GM12874 (cell line): Measurements from ENCODE around the gene ZNF326.

Experiments used
- TF ChIP-seq, protein P1 (sequence below): IDR thresholded peaks from 2 replicates; pipeline ENCODE4 v1.5.1; 2011; ENCODE audit warnings: low read depth, mild to moderate bottlenecking, control low read depth, low read length, moderate library complexity; ENCODE audit not compliant: insufficient read depth

ZNF326 gene

DNA sequence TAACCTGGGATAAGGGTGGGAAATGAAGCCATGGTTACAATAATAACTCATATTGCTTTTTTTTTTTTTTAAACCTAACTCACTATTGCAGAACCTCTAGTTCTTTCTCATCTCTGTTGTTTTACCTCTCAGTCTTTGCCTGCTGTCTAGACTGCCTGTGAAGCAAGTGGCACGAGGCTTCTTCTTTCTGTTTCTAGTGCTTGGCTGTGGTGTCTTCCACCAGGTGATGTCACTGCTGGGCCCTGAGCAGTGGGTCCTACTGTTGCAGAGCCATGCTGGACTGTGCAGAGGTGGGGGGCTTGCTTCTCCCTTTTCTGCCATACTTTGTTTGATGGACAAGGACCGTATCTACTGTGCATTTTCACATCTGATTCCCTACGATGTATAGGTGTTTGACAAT is 51.7 kb downstream of the ZNF326 start:
- TF ChIP-seq, protein P1, sequence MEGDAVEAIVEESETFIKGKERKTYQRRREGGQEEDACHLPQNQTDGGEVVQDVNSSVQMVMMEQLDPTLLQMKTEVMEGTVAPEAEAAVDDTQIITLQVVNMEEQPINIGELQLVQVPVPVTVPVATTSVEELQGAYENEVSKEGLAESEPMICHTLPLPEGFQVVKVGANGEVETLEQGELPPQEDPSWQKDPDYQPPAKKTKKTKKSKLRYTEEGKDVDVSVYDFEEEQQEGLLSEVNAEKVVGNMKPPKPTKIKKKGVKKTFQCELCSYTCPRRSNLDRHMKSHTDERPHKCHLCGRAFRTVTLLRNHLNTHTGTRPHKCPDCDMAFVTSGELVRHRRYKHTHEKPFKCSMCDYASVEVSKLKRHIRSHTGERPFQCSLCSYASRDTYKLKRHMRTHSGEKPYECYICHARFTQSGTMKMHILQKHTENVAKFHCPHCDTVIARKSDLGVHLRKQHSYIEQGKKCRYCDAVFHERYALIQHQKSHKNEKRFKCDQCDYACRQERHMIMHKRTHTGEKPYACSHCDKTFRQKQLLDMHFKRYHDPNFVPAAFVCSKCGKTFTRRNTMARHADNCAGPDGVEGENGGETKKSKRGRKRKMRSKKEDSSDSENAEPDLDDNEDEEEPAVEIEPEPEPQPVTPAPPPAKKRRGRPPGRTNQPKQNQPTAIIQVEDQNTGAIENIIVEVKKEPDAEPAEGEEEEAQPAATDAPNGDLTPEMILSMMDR: no peak

GRCh38 chr1:90048043-90048442 is 53.1 kb downstream of the ZNF326 start:
- TF ChIP-seq, protein P1: no peak

GRCh38 chr1:90067194-90067931 is 72.5 kb downstream of the ZNF326 start:
- TF ChIP-seq, protein P1: no peak

GRCh38 chr1:90068611-90069280 is 73.8 kb downstream of the ZNF326 start:
- TF ChIP-seq, protein P1: no peak

GRCh38 chr1:90074137-90074536 is 79.2 kb downstream of the ZNF326 start:
- TF ChIP-seq, protein P1: no peak

- TF ChIP-seq, protein P1: no peak
These were observed 79.7 kb downstream of the ZNF326 start for GRCh38 chr1:90074566-90074965.

DNA sequence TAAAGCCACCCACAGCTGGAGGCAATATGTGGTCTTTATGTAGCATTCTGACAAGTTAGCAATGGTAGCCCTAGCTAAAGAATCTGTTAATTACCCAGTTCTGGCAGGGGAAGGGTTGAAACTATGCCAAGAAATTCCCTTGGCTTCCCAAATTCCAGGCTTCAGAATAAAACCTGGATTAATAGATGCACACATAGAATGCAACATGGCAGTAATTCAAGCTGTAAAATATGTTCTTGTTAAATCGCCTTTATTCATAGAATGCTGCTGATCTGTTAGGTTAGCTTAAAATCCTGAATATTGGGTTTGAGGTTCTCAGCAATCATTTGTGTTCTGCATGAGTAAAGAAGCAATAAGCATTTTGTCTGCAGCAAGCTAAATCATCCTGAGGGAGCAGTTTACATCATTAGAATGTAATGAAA is 80.1 kb downstream of the ZNF326 start:
- TF ChIP-seq, protein P1: no peak
